Parietal lobe (tissue), 2 donors: ENCODE measurements around the gene DIS3L. TPM values are rescaled to one million over a fixed set of nuclear protein-coding genes. Genes with fewer than 3 reads are reported as not detected.

ENCODE experiments used
- small RNA-seq: library from RNA; depleted of rRNA; stranded (forward); fragments of <200 nt; gene quantifications from one replicate; pipeline ENCODE3, GENCODE V24; 2014; ENCODE audit warnings: low replicate concordance
- total RNA-seq: library from RNA; depleted of rRNA; stranded (reverse); fragments of >200 nt; gene quantifications from one replicate; pipeline ENCODE4 v1.2.3, GENCODE V29; 2014

Gene DIS3L
- total RNA-seq = 42.9 TPM

GRCh38 chr15:66293419-66294156 lies at the start of gene DIS3L:
Gene DIS3L (plus strand): TSS chr15:66293568. CDS start chr15:66293597, 29 bp downstream.

GRCh38 chr15:66253418-66254088 lies 39.8 kb upstream of the DIS3L start, which contains the start of gene MEGF11:
Gene MEGF11 (minus strand): TSS chr15:66253750. CDS start chr15:66128403, 125,347 bp downstream.

GRCh38 chr15:66356359-66357236 lies 63.2 kb downstream of the DIS3L start, which contains the start of gene TIPIN:
Gene TIPIN (minus strand): TSS chr15:66356685. CDS start chr15:66352947, 3,738 bp downstream.

Small RNA genes within 50 kb of the gene (small RNA-seq; reads per million reads assigned to genes)
- not detected for gene RF00019
- 7.9 reads per million, percentile 89 among the genes with 10 or more reads in this experiment for gene SCARNA14

Other genes starting within 250 kb of the DIS3L start
- gene MEGF11, start 39.8 kb upstream of the DIS3L start, total RNA-seq = 3.8 TPM
- 16.9 TPM for gene TIPIN, start 63.1 kb downstream of the DIS3L start, total RNA-seq
- gene MAP2K1, start 93.3 kb downstream of the DIS3L start, total RNA-seq = 18.5 TPM
- gene SNAPC5, start 204.2 kb downstream of the DIS3L start, total RNA-seq = 16.0 TPM
- gene RPL4, start 211.3 kb downstream of the DIS3L start, total RNA-seq = 2,484 TPM
- gene ZWILCH, start 211.8 kb downstream of the DIS3L start, total RNA-seq = 33.8 TPM